OCI-LY7 (cell line): ENCODE measurements around the gene S100A7. TPM values are rescaled to one million over a fixed set of nuclear protein-coding genes. Genes with fewer than 3 reads are reported as not detected.

Experiments used
- BruUV-seq: library from RNA; stranded (reverse); fragments of 400-500 nt; replicated peaks from 2 replicates; lab custom pipeline; 2021; lab: Mats Ljungman, UMichigan
- CTCF ChIA-PET: fragments of 300-600 bp; sonication (Branson Sonifier 250); formaldehyde crosslinking; loops from one replicate; lab custom pipeline; 2022; ENCODE audit warnings: antibody characterized with exemption; ENCODE audit not compliant: unreplicated experiment; lab: Charles Lee
- POLR2A ChIA-PET: fragments of 300-600 bp; sonication (Branson Sonifier 250); formaldehyde crosslinking; loops from one replicate; lab custom pipeline; 2022; ENCODE audit warnings: antibody characterized with exemption; lab: Charles Lee
- DNase-seq: peaks from one replicate; pipeline ENCODE4 v3.0.0-alpha.2; 2015; ENCODE audit warnings: low spot score
- H2AFZ ChIP-seq: fragments of 200-600 bp; sonication (generic), shearing (Covaris generic); 2 replicates; pipeline ENCODE4 v1.6.1; 2014; ENCODE audit warnings: mild to moderate bottlenecking, antibody characterized with exemption, low read length, moderate library complexity
- H3K27ac ChIP-seq: fragments of 200-600 bp; sonication (generic); 2 replicates; pipeline ENCODE4 v1.5.1; 2014; ENCODE audit warnings: mixed run types, low read depth, mild to moderate bottlenecking, moderate library complexity, low read length, inconsistent platforms; ENCODE audit not compliant: poor library complexity, severe bottlenecking
- H3K36me3 ChIP-seq: fragments of 200-600 bp; sonication (generic); 2 replicates; pipeline ENCODE4 v1.6.1; 2014; ENCODE audit warnings: mild to moderate bottlenecking, antibody characterized with exemption, low read length, moderate library complexity, mixed read lengths; ENCODE audit not compliant: insufficient read depth
- H3K4me1 ChIP-seq: fragments of 200-600 bp; sonication (generic); 2 replicates; pipeline ENCODE4 v1.5.1; 2014; ENCODE audit warnings: mild to moderate bottlenecking, low read length; ENCODE audit not compliant: insufficient read depth, poor library complexity, severe bottlenecking
- H3K4me2 ChIP-seq: fragments of 200-600 bp; sonication (generic); 2 replicates; pipeline ENCODE4 v1.6.1; 2014; ENCODE audit warnings: mild to moderate bottlenecking, low read length
- H3K4me3 ChIP-seq: fragments of 200-600 bp; sonication (generic); 2 replicates; pipeline ENCODE4 v1.5.1; 2014; ENCODE audit warnings: mild to moderate bottlenecking, low read depth, low read length; ENCODE audit not compliant: poor library complexity, severe bottlenecking
- H3K79me2 ChIP-seq: fragments of 200-600 bp; sonication (generic); 2 replicates; pipeline ENCODE4 v1.6.1; 2016; ENCODE audit warnings: low read depth, mild to moderate bottlenecking, low read length, moderate library complexity, mixed read lengths; ENCODE audit not compliant: insufficient read depth
- H3K9me2 ChIP-seq: fragments of 200-600 bp; sonication (generic); 2 replicates; pipeline ENCODE4 v1.6.1; 2016; ENCODE audit warnings: mild to moderate bottlenecking, low read length, mixed read lengths; ENCODE audit not compliant: insufficient read depth
- H3K9me3 ChIP-seq: fragments of 200-600 bp; sonication (generic); 2 replicates; pipeline ENCODE4 v1.6.1; 2014; ENCODE audit warnings: mild to moderate bottlenecking, mixed run types, low read length, mixed read lengths
- H4K20me1 ChIP-seq: fragments of 200-600 bp; sonication (generic); 2 replicates; pipeline ENCODE4 v1.6.1; 2014; ENCODE audit warnings: mild to moderate bottlenecking, antibody characterized with exemption, low read length, moderate library complexity, mixed read lengths; ENCODE audit not compliant: insufficient read depth
- CTCF ChIP-seq: fragments of 200-600 bp; sonication (generic); conservative IDR thresholded peaks from 2 replicates; pipeline ENCODE4 v1.5.1; 2014; ENCODE audit warnings: mild to moderate bottlenecking, antibody characterized with exemption, low read length, moderate library complexity, mixed read lengths
- EZH2phosphoT487 ChIP-seq: fragments of 200-600 bp; sonication (generic); IDR thresholded peaks from 2 replicates; pipeline ENCODE4 v1.6.1; 2018; ENCODE audit warnings: low read depth, borderline replicate concordance, mild to moderate bottlenecking, mixed run types, antibody characterized with exemption, low read length, moderate library complexity, mixed read lengths
- intact Hi-C: fragments of 100-400 bp; cut with micrococcal nuclease; formaldehyde crosslinking; loops from one replicate; pipeline ENCODE4 v1.10.0; 2022; ENCODE audit not compliant: unreplicated experiment
- total RNA-seq, 2 experiments: library from RNA; depleted of rRNA in 1 of 2; stranded (reverse); fragments of >200 nt in 1 of 2; shearing (Covaris generic) in 1 of 2; gene quantifications; 2 replicates each; pipeline ENCODE4 v1.2.3, GENCODE V29; 2014 to 2022

The S100A7 gene
- total RNA-seq, 2 experiments from 2014 or later: not detected

DNA sequence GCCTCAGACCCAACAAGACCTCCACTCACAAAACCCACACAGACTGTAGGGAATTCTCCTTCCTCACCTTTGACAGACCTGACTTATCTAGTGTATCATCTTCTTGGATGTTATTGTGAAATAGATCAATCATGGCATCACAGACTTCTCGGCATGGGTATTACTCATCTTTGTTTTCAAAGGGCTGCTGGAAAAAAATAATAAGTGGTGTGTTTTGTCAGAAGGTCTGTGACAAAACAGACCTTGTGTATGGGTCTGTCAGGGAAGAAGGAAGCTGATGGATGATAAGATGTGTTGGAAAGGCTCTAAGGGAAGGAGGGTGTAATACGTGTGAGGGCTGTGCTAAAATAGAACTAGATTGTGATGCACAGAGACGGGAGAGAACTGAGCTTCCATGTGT, 13.9 kb upstream of the S100A7 start:
- no peak overlapping the region for H3K27ac ChIP-seq
- intact Hi-C loops: no loop called here
- H3K9me2 ChIP-seq: no peaks in the 10 kb centered on the region
- no peaks in the 10 kb centered on the region for H3K4me1 ChIP-seq
- H3K9me3 ChIP-seq: no peaks in the 10 kb centered on the region
- DNase-seq: no peak
- no peak overlapping the region for H2AFZ ChIP-seq
- no peaks in the 10 kb centered on the region for H3K79me2 ChIP-seq
- H4K20me1 ChIP-seq: no peaks in the 10 kb centered on the region
- ChIA-PET POLR2A (no interaction called here), CTCF (no interaction called here)
- H3K36me3 ChIP-seq: no peaks in the 10 kb centered on the region
- H3K4me3 ChIP-seq: no peak overlapping the region
- no peak overlapping the region for H3K4me2 ChIP-seq
- TF ChIP-seq EZH2phosphoT487 (no peak), CTCF (no peak)
- BruUV-seq: no TSS peak

DNA sequence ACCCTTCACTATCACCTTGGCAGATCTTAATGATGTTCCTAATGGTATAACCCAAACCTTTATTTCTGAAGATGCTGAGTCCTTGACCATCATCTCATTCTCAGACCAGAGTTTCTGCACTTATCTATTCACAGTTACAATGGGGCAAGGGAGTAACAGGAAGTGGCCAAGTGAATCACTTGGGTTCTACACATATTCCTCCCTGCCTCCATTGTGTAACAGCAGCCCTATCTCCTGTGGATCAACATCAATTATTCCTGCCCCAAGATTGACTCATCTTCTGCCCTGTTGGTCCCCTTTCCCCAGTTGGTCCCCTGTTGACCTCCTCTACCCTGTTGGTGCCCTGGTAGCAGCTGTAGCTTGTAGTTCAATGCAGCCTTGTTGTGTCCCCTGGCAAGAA, 10.3 kb upstream of the S100A7 start:
- Histone ChIP-seq H3K4me2 (no peak overlapping the region), H3K4me1 (no peaks in the 10 kb centered on the region), H3K9me3 (no peaks in the 10 kb centered on the region), H4K20me1 (no peaks in the 10 kb centered on the region), H2AFZ (no peak overlapping the region), H3K4me3 (no peak overlapping the region), H3K27ac (no peak overlapping the region), H3K9me2 (no peaks in the 10 kb centered on the region), H3K36me3 (no peaks in the 10 kb centered on the region), H3K79me2 (no peaks in the 10 kb centered on the region)
- DNase-seq: no peak
- ChIA-PET CTCF (no interaction called here), POLR2A (no interaction called here)
- intact Hi-C loops: no loop called here
- no TSS peak for BruUV-seq
- TF ChIP-seq EZH2phosphoT487: no peak
- no peak for TF ChIP-seq CTCF

DNA sequence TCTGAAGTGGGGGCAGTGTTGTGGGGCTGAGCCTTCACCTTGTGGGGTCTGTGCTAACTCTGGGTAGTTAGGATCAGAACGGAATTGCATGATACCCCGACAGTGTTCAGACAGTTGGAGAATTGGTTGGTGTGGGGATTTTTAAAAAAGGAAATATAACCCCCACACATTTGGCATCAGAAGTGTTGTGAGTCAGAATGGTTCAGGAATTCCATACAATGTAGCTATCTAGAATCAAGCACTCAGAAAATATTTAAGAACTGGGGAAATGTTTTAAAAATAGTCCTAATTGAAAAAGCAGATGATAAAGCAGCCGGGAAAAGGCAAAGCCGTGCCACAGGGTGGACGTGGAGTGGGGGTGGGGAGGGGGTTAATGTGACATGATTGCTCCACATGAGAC, 6.5 kb upstream of the S100A7 start:
- H2AFZ ChIP-seq: no peak overlapping the region
- intact Hi-C loops: no loop called here
- CTCF ChIA-PET: no interaction called here

More for the DNA sequence above, 6.5 kb upstream of the S100A7 start:
- no peaks in the 10 kb centered on the region for H3K79me2 ChIP-seq
- H3K4me3 ChIP-seq: no peak overlapping the region
- no peak for TF ChIP-seq EZH2phosphoT487
- no peak for TF ChIP-seq CTCF
- H3K9me2 ChIP-seq: no peaks in the 10 kb centered on the region
- H3K9me3 ChIP-seq: no peaks in the 10 kb centered on the region
- H3K4me1 ChIP-seq: no peaks in the 10 kb centered on the region
- POLR2A ChIA-PET: no interaction called here
- H3K36me3 ChIP-seq: no peaks in the 10 kb centered on the region
- no TSS peak for BruUV-seq
- DNase-seq: no peak
- H3K4me2 ChIP-seq: no peak overlapping the region
- H4K20me1 ChIP-seq: no peaks in the 10 kb centered on the region
- H3K27ac ChIP-seq: no peak overlapping the region
